H9 (cell line): ENCODE results near the gene MICAL2. TPM values are rescaled to one million over a fixed set of nuclear protein-coding genes. Genes with fewer than 3 reads are reported as not detected.

Experiments used
- DNase-seq: peaks from one replicate; pipeline ENCODE4 v3.0.0-alpha.2; 2017
- H2AFZ ChIP-seq: one replicate; pipeline ENCODE4 v1.6.1; 2013; ENCODE audit warnings: mild to moderate bottlenecking, low read length, control low read depth, moderate library complexity
- H2AK5ac ChIP-seq: 2 replicates; pipeline ENCODE4 v1.6.1; 2013; ENCODE audit warnings: low read length, control low read depth, mixed read lengths; ENCODE audit not compliant: insufficient read length
- H2BK120ac ChIP-seq: one replicate; pipeline ENCODE4 v1.6.1; 2013; ENCODE audit warnings: low read depth, mild to moderate bottlenecking, low read length, control low read depth, inconsistent platforms; ENCODE audit not compliant: poor library complexity, severe bottlenecking
- H2BK12ac ChIP-seq: 2 replicates; pipeline ENCODE4 v1.6.1; 2013; ENCODE audit warnings: low read length, control low read depth, mixed read lengths, low read depth; ENCODE audit not compliant: insufficient read length
- H2BK15ac ChIP-seq: 2 replicates; pipeline ENCODE4 v1.6.1; 2013; ENCODE audit warnings: low read depth, low read length, control low read depth
- H2BK20ac ChIP-seq: one replicate; pipeline ENCODE4 v1.6.1; 2013; ENCODE audit warnings: low read depth, mild to moderate bottlenecking, low read length, control low read depth, inconsistent platforms; ENCODE audit not compliant: poor library complexity, severe bottlenecking
- H2BK5ac ChIP-seq: 2 replicates; pipeline ENCODE4 v1.6.1; 2013; ENCODE audit warnings: low read length, control low read depth, mixed read lengths; ENCODE audit not compliant: insufficient read length
- H3K14ac ChIP-seq: 2 replicates; pipeline ENCODE4 v1.6.1; 2013; ENCODE audit warnings: low read length, control low read depth; ENCODE audit not compliant: insufficient read depth
- H3K18ac ChIP-seq: 2 replicates; pipeline ENCODE4 v1.6.1; 2013; ENCODE audit warnings: low read depth, mild to moderate bottlenecking, mixed read lengths, low read length, control low read depth; ENCODE audit not compliant: insufficient read length
- H3K23ac ChIP-seq: 2 replicates; pipeline ENCODE4 v1.6.1; 2013; ENCODE audit warnings: low read length, control low read depth, mixed read lengths, low read depth; ENCODE audit not compliant: insufficient read length
- H3K23me2 ChIP-seq: 2 replicates; pipeline ENCODE4 v1.6.1; 2013; ENCODE audit warnings: low read depth, mild to moderate bottlenecking, mixed read lengths, low read length, control low read depth; ENCODE audit not compliant: insufficient read length, poor library complexity, severe bottlenecking
- H3K27ac ChIP-seq: 2 replicates; pipeline ENCODE4 v1.5.1; 2013; ENCODE audit warnings: low read length, control low read depth, mixed read lengths, low read depth; ENCODE audit not compliant: insufficient read length
- H3K27me3 ChIP-seq: 2 replicates; pipeline ENCODE4 v1.6.1; 2013; ENCODE audit warnings: low read length, control low read depth, inconsistent platforms; ENCODE audit not compliant: insufficient read depth
- H3K4ac ChIP-seq: 2 replicates; pipeline ENCODE4 v1.6.1; 2013; ENCODE audit warnings: low read depth, mild to moderate bottlenecking, control low read depth, inconsistent platforms, low read length, moderate library complexity
- H3K4me1 ChIP-seq: 2 replicates; pipeline ENCODE4 v1.6.1; 2013; ENCODE audit warnings: low read length, control low read depth, inconsistent platforms; ENCODE audit not compliant: insufficient read depth
- H3K4me2 ChIP-seq: 2 replicates; pipeline ENCODE4 v1.6.1; 2013; ENCODE audit warnings: low read length, control low read depth, mixed read lengths; ENCODE audit not compliant: insufficient read length, insufficient read depth
- H3K56ac ChIP-seq: 2 replicates; pipeline ENCODE4 v1.6.1; 2013; ENCODE audit warnings: low read depth, mild to moderate bottlenecking, mixed read lengths, low read length, control low read depth; ENCODE audit not compliant: insufficient read length
- H3K79me1 ChIP-seq: 2 replicates; pipeline ENCODE4 v1.6.1; 2013; ENCODE audit warnings: low read depth, mild to moderate bottlenecking, moderate library complexity, low read length, control low read depth, inconsistent platforms; ENCODE audit not compliant: insufficient read depth, poor library complexity, severe bottlenecking
- H3K79me2 ChIP-seq: 2 replicates; pipeline ENCODE4 v1.6.1; 2013; ENCODE audit warnings: low read length, control low read depth, inconsistent platforms; ENCODE audit not compliant: insufficient read depth
- H3K9ac ChIP-seq: 2 replicates; pipeline ENCODE4 v1.6.1; 2013; ENCODE audit warnings: low read length, control low read depth, mixed read lengths; ENCODE audit not compliant: insufficient read length; ENCODE audit errors: extremely low read depth
- H3K9me3 ChIP-seq: one replicate; pipeline ENCODE4 v1.6.1; 2013; ENCODE audit warnings: low read depth, low read length, inconsistent platforms; ENCODE audit not compliant: control insufficient read depth
- H3T11ph ChIP-seq: one replicate; pipeline ENCODE4 v1.6.1; 2013; ENCODE audit warnings: mild to moderate bottlenecking, low read length, control low read depth, inconsistent platforms
- H4K20me1 ChIP-seq: one replicate; pipeline ENCODE4 v1.6.1; 2013; ENCODE audit not compliant: control insufficient read depth, insufficient read length, insufficient read depth
- H4K5ac ChIP-seq: 2 replicates; pipeline ENCODE4 v1.6.1; 2013; ENCODE audit warnings: low read depth, mild to moderate bottlenecking, mixed read lengths, low read length, control low read depth; ENCODE audit not compliant: insufficient read length
- H4K8ac ChIP-seq: replicated peaks from 2 replicates; pipeline ENCODE4 v1.6.1; 2013; ENCODE audit warnings: low read length, control low read depth, mixed read lengths, low read depth; ENCODE audit not compliant: insufficient read length
- H4K91ac ChIP-seq: 2 replicates; pipeline ENCODE4 v1.6.1; 2013; ENCODE audit warnings: low read depth, mild to moderate bottlenecking, moderate library complexity, mixed read lengths, low read length, control low read depth; ENCODE audit not compliant: insufficient read length
- H3K27ac Mint-ChIP-seq, 3 experiments: 2 replicates in 2 of 3; 3 replicates in 1 of 3; pipeline ENCODE4 v1.8.0; 2020 to 2021; ENCODE audit warnings: mixed read lengths in 3 of 3, mild to moderate bottlenecking in 1 of 3, moderate library complexity in 1 of 3
- H3K27me3 Mint-ChIP-seq: 2 replicates; pipeline ENCODE4 v1.8.0; 2021; ENCODE audit warnings: low read depth, mild to moderate bottlenecking, moderate library complexity, mixed read lengths
- H3K36me3 Mint-ChIP-seq, 3 experiments: 2 replicates in 2 of 3; 3 replicates in 1 of 3; pipeline ENCODE4 v1.8.0; 2020 to 2021; ENCODE audit warnings: low read depth in 3 of 3, mixed read lengths in 3 of 3; ENCODE audit not compliant: insufficient read depth in 1 of 3
- H3K4me1 Mint-ChIP-seq, 2 experiments: 2 replicates each; pipeline ENCODE4 v1.8.0; 2020; ENCODE audit warnings: mixed read lengths in 2 of 2
- H3K4me3 Mint-ChIP-seq, 2 experiments: 2 replicates in 1 of 2; 3 replicates in 1 of 2; pipeline ENCODE4 v1.8.0; 2020 to 2021; ENCODE audit warnings: mild to moderate bottlenecking in 2 of 2, mixed read lengths in 2 of 2, moderate library complexity in 1 of 2
- H3K9me3 Mint-ChIP-seq, 2 experiments: 2 replicates in 1 of 2; 3 replicates in 1 of 2; pipeline ENCODE4 v1.8.0; 2020; ENCODE audit warnings: mild to moderate bottlenecking in 2 of 2, mixed read lengths in 2 of 2, moderate library complexity in 1 of 2
- whole genome bisulfite sequencing: extraction: QIAGEN DNeasy Blood & Tissue Kit; methylation state at CpG from one replicate; pipeline ENCODE4 v1.1.7; 2013; ENCODE audit warnings: missing lambda C conversion rate, low lambda C conversion rate, mixed read lengths; ENCODE audit not compliant: insufficient read length; ENCODE audit errors: extremely low coverage; 5-methylcytosine and 5-hydroxymethylcytosine counted together
- total RNA-seq: library from RNA; stranded (reverse); gene quantifications from 2 replicates; pipeline ENCODE4 v1.2.1, GENCODE V29; 2021
- TF ChIP-seq, protein P1 (sequence below): fragments of 200-600 bp; sonication (generic); conservative IDR thresholded peaks from 3 replicates; pipeline ENCODE4 v1.8.0; 2021; ENCODE audit warnings: antibody characterized with exemption, mild to moderate bottlenecking

MICAL2 gene
- total RNA-seq, 1 experiment from 2014 or later: 4.7 TPM

DNA sequence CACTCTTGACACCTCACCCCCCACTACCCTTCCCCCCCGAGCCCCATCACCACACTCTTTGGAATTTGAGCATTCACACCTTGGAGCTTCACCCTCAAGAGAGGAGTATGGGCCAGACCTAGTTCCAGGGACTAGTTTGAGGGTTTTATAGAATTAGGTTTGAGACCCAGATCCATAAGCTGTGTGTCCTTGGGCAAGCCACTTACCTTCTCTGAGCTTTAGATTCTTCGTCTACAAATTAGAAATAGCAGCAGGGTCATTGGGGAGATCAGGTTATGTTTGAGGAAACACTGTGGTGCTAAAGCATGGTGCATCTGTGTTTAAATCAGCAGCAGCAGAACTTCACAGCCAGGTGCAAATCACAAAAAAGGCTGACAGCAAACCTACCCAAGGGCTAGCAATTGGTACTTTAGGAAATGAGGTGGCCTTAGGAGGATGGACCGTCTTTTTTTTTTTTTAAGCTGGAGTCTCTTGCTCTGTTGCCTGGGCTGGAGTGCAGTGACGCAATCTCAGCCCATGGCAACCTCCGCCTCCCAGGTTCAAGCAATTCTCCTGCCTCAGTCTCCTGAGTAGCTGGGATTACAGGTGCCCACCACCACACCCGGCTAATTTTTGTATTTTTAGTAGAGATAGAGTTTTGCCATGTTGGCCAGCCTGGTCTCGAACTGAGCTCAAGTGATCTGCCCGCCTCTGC, 114.8 kb downstream of the MICAL2 start:
- no peak overlapping the region for H3K18ac ChIP-seq
- no peaks in the 10 kb centered on the region for H3K23me2 ChIP-seq
- H2BK15ac ChIP-seq: no peak overlapping the region
- no peak overlapping the region for H3K27ac Mint-ChIP-seq
- H3K79me1 ChIP-seq: no peaks in the 10 kb centered on the region
- H3K56ac ChIP-seq: no peak overlapping the region
- no peak overlapping the region for H3K23ac ChIP-seq
- no peak overlapping the region for H2BK120ac ChIP-seq
- no peak overlapping the region for H3K4me2 ChIP-seq
- no peaks in the 10 kb centered on the region for H4K20me1 ChIP-seq
- H4K8ac ChIP-seq: no peak overlapping the region
- no peak overlapping the region for H2AK5ac ChIP-seq
- H3K27me3 Mint-ChIP-seq: no peaks in the 10 kb centered on the region; the same call in 1 of the 2 replicates
- H3K9ac ChIP-seq: no peak overlapping the region
- no peak overlapping the region for H3K4ac ChIP-seq
- H3K4me1 Mint-ChIP-seq: 0 out of 4 replicates have a peak, but pooled peaks cover 0 to 2% of the 10 kb centered on the region in 2 experiments
- no CpG with 5 or more reads among the region's 8 CpGs for WGBS
- H3K27ac ChIP-seq: no peak overlapping the region
- no peak overlapping the region for H3T11ph ChIP-seq
- H2BK5ac ChIP-seq: no peak overlapping the region
- TF ChIP-seq, protein P1, sequence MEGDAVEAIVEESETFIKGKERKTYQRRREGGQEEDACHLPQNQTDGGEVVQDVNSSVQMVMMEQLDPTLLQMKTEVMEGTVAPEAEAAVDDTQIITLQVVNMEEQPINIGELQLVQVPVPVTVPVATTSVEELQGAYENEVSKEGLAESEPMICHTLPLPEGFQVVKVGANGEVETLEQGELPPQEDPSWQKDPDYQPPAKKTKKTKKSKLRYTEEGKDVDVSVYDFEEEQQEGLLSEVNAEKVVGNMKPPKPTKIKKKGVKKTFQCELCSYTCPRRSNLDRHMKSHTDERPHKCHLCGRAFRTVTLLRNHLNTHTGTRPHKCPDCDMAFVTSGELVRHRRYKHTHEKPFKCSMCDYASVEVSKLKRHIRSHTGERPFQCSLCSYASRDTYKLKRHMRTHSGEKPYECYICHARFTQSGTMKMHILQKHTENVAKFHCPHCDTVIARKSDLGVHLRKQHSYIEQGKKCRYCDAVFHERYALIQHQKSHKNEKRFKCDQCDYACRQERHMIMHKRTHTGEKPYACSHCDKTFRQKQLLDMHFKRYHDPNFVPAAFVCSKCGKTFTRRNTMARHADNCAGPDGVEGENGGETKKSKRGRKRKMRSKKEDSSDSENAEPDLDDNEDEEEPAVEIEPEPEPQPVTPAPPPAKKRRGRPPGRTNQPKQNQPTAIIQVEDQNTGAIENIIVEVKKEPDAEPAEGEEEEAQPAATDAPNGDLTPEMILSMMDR: no peak
- H2BK12ac ChIP-seq: no peak overlapping the region
- DNase-seq: no peak
- no peak overlapping the region for H4K91ac ChIP-seq
- no peak overlapping the region for H4K5ac ChIP-seq
- no peak overlapping the region for H3K14ac ChIP-seq
- H2BK20ac ChIP-seq: no peak overlapping the region
- H3K4me1 ChIP-seq: no peaks in the 10 kb centered on the region
- H3K9me3 ChIP-seq: no peaks in the 10 kb centered on the region
- H3K27me3 ChIP-seq: no peaks in the 10 kb centered on the region
- H3K9me3 Mint-ChIP-seq: no peaks in the 10 kb centered on the region
- H2AFZ ChIP-seq: no peak overlapping the region
- H3K79me2 ChIP-seq: no peaks in the 10 kb centered on the region
- no peaks in the 10 kb centered on the region for H3K36me3 Mint-ChIP-seq
- H3K4me3 Mint-ChIP-seq: no peak overlapping the region
